K562 (cell line): Measurements from ENCODE around the gene GGPS1. TPM values are rescaled to one million over a fixed set of nuclear protein-coding genes. Genes with fewer than 3 reads are reported as not detected.

Experiments
- AFF4 ChIP-seq: sonication (generic); formaldehyde crosslinking; IDR thresholded peaks from 2 replicates; pipeline ENCODE4 v1.8.0; 2023; ENCODE audit warnings: mild to moderate bottlenecking, missing genetic modification reagents
- ASH1L ChIP-seq: fragments of 450-650 bp; IDR thresholded peaks from 2 replicates; pipeline ENCODE4 v1.6.1; 2018; ENCODE audit warnings: borderline replicate concordance, mild to moderate bottlenecking, low read depth; ENCODE audit not compliant: partially characterized antibody
- CBFA2T2 ChIP-seq: fragments of 450-650 bp; conservative IDR thresholded peaks from 2 replicates; pipeline ENCODE4 v1.6.1; 2017; ENCODE audit warnings: mild to moderate bottlenecking
- CGGBP1 ChIP-seq: fragments of 250-450 bp; sonication (Bioruptor Pico); IDR thresholded peaks from 2 replicates; pipeline ENCODE4 v1.9.0; 2021; ENCODE audit warnings: mild to moderate bottlenecking
- CHCHD3 ChIP-seq: fragments of 250-450 bp; sonication (Bioruptor Pico); IDR thresholded peaks from 2 replicates; pipeline ENCODE4 v2.1.2; 2022; ENCODE audit warnings: mild to moderate bottlenecking
- ETV1 ChIP-seq: fragments of 450-650 bp; conservative IDR thresholded peaks from 2 replicates; pipeline ENCODE4 v1.6.1; 2016; ENCODE audit warnings: missing genetic modification characterization, control low read depth, low read depth, missing compliant biosample characterization
- HNRNPLL ChIP-seq: fragments of 200-400 bp; formaldehyde crosslinking; IDR thresholded peaks from 2 replicates; pipeline ENCODE4 v1.6.1; 2017; ENCODE audit warnings: low read length, low read depth, mild to moderate bottlenecking; ENCODE audit not compliant: poor library complexity, severe bottlenecking
- MXI1 ChIP-seq: IDR thresholded peaks from 2 replicates; pipeline ENCODE4 v1.6.1; 2011; ENCODE audit warnings: low read depth, mild to moderate bottlenecking, improper control_type of control experiment, low read length
- PCBP1 ChIP-seq: fragments of 200-400 bp; formaldehyde crosslinking; IDR thresholded peaks from 2 replicates; pipeline ENCODE4 v1.6.1; 2018; ENCODE audit warnings: mild to moderate bottlenecking, low read depth, low read length; ENCODE audit not compliant: poor library complexity, severe bottlenecking
- PTRF ChIP-seq: fragments of 450-650 bp; IDR thresholded peaks from 2 replicates; pipeline ENCODE4 v1.6.1; 2016; ENCODE audit warnings: mild to moderate bottlenecking, missing genetic modification characterization, missing compliant biosample characterization
- XRCC3 ChIP-seq: fragments of 450-650 bp; IDR thresholded peaks from 2 replicates; pipeline ENCODE4 v1.6.1; 2017; ENCODE audit warnings: mild to moderate bottlenecking, moderate library complexity
- ZNF274 ChIP-seq: IDR thresholded peaks from 2 replicates; pipeline ENCODE4 v1.6.1; 2011; ENCODE audit warnings: low read depth, mild to moderate bottlenecking, low read length, moderate library complexity, borderline replicate concordance
- ZNF518B ChIP-seq: fragments of 250-450 bp; sonication (Bioruptor Pico); IDR thresholded peaks from 2 replicates; pipeline ENCODE4 v1.5.0; 2021; ENCODE audit warnings: mild to moderate bottlenecking, moderate library complexity
- ZNF583 ChIP-seq: fragments of 250-450 bp; sonication (Bioruptor Pico); IDR thresholded peaks from 2 replicates; pipeline ENCODE4 v1.4.0; 2020
- ZNF592 ChIP-seq: fragments of 450-650 bp; IDR thresholded peaks from 2 replicates; pipeline ENCODE4 v1.6.1; 2017; ENCODE audit warnings: antibody characterized with exemption, mild to moderate bottlenecking
- polyA plus RNA-seq, 8 experiments: library from polyadenylated mRNA; depleted of rRNA in 4 of 8; stranded (reverse) in 5 of 8; unstranded in 3 of 8; fragments of >200 nt; fragmentation: Nextera tagmentation in 2 of 8; fragmentation: Illumina TruSeq in 1 of 8; extraction: Ambion mirVana in 2 of 8; extraction: Trizol in 1 of 8; gene quantifications; 2 replicates each; pipeline versions ENCODE4 v1.2.1 to v1.2.3, GENCODE V29; 2011 to 2014; ENCODE audit warnings: inconsistent platforms in 1 of 8, missing spikeins in 1 of 8
- total RNA-seq, 7 experiments: library from RNA; depleted of rRNA in 6 of 7; stranded (reverse); fragments of >200 nt in 6 of 7; fragmentation: Illumina TruSeq in 2 of 7; extraction: Trizol in 2 of 7; gene quantifications; 2 replicates each; pipeline versions ENCODE4 v1.2.1 to v1.2.3, GENCODE V29; 2011 to 2021; ENCODE audit warnings: low replicate concordance in 1 of 7

GGPS1 gene
- total and polyA plus RNA-seq, 9 of the 15 experiments (the other 6 are each of a cell fraction or from before 2014, with no cell fraction given): 18.8 to 104 (median 56.3) TPM

GRCh38 chr1:235326719-235327558 is 1.4 kb upstream of the GGPS1 start (continued):
- 0 out of 2 replicates have a peak, but pooled peaks have one; percentile 9 for TF ChIP-seq ETV1 (tag)
- peak; percentile 30 for TF ChIP-seq AFF4 (CRISPR knock-in tag)
- TF ChIP-seq CGGBP1 (CRISPR knock-in tag): no peak
- TF ChIP-seq XRCC3: no peak
- TF ChIP-seq PCBP1: no peak
- TF ChIP-seq ASH1L: no peak
- TF ChIP-seq ZNF583 (CRISPR knock-in tag): 0 out of 2 replicates have a peak, but pooled peaks have one; percentile 54
- no peak for TF ChIP-seq CBFA2T2
- TF ChIP-seq ZNF592: no peak
- TF ChIP-seq HNRNPLL: peak; percentile 42
- no peak for TF ChIP-seq ZNF518B (CRISPR knock-in tag)
- TF ChIP-seq PTRF (tag): no peak
- no peak for TF ChIP-seq CHCHD3 (CRISPR knock-in tag)
- TF ChIP-seq MXI1: no peak
- TF ChIP-seq ZNF274: no peak
